Kidney tubule cell (primary cell): ENCODE results near the gene WASF3.

ENCODE experiments used
- DNase-seq: peaks from one replicate; pipeline ENCODE4 v3.0.0-alpha.2; 2018; ENCODE audit warnings: low spot score

WASF3 gene

DNA sequence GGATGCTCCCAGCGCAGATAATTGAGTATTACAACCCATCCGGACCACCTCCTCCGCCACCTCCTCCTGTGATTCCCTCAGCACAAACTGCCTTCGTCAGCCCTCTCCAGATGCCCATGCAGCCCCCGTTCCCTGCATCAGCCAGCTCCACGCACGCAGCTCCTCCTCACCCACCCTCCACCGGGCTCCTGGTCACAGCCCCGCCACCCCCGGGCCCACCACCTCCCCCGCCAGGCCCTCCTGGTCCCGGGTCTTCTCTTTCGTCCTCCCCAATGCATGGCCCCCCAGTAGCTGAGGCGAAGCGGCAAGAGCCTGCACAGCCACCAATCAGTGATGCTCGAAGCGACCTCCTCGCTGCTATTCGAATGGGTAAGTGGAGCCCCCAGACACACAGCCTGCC lies 125.1 kb downstream of the WASF3 start:
- DNase-seq: no peak

DNA sequence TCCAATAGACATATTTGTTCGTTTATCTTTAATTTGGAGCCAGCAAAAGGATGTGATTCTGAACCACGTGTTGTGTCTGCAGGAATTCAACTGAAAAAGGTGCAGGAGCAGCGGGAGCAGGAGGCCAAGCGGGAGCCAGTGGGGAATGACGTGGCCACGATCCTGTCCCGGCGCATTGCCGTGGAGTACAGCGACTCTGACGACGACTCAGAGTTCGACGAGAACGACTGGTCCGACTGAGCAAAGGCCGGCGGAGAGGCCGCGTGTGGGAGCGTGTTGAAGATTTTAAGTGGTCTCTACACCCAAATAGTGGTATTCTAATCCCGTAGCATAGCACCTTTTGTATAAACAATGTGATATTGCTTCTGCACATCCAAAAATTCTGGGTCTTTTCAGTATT lies 128.1 kb downstream of the WASF3 start:
- DNase-seq: no peak

DNA sequence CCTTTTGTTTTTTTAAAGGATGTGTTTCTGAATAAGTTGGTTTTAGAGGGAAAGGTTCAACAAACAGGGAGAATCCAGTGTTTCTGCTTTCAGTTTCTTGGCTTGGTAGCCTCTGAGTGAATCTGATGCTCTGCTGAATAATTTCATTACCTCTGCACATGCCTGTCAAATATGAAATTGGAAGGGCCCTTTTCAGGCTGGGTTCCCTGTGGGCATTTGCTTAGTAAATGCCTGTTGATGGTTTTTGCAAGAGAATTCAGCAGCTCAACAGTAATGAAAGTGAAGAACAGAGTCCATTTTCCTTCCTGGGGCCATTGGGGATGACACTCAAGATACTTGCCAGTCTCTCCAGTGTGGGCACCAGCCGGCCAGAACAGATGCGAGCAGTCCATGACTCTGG lies 128.8 kb downstream of the WASF3 start:
- no peak for DNase-seq

DNA sequence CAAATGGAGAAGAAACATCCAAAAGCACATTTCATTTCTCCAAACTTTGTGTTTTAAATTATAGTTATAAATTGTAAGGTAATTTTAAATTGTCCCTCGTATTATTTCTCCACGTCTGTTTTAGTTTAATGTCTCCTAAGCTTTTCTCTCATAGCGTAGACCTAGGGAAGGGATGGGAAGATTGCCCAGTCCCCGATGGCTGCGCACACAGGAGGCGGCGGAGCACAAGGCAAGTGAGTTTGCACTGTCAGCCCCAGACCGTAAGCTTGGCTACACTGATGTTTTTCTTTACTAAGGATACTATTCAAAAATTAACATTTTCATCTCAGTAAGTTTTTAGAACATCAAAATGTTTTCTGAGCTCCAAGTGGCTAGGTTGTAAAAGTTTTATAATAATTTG lies 130.8 kb downstream of the WASF3 start:
- no peak for DNase-seq

DNA sequence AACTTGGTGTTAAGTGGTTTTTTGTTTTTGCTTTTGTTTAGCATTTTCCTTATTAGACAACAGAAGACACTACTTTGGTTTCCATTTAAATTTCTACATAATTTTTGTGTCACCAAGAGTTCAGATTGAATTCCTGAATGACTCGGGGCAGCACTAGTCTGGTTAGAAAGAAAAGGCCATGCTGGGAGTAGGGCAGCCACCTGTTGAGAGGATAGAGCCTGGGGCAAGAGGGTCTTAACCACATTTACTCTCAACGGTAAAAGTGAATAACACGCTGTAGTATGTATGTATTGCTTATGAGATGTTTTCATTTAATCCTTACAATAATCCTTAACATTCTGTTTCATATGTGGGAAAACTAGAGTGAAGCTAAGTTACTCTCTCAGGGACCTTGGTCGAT lies 131.5 kb downstream of the WASF3 start:
- no peak for DNase-seq

DNA sequence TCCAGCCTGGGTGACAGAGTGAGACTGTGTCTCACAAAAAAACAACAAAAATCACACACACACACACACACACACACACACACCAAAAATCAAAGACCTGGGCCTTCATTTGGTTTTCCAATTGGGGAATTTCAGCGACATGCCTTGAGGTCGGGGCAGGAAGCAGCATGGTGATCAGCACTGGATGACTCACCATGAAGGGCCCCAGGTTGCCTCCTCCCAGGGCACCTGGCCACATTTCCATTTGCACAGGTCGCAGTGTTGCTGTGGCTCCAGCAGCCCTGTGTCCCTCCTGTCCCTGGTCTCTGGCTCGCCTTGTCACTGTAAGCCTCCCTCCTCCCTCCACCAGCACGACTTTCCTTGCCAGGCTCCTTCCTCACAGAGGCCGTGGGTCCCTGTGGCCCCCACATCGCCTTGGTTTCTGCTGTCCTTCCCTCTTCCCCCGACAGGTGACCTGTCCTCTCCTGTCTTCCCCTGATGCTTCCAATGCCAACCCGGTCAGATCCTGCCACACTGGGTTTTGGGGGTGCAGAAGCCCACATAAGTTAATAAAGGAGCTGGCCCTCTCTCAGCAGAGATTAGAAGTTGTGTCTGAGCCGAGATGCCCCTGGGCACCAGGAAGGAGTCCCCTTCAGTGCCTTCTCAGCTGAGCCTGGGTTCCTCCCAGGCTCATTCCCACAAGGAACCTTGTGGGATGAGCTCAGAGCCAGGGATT lies 136.4 kb downstream of the WASF3 start:
- DNase-seq: peak; percentile 56

DNA sequence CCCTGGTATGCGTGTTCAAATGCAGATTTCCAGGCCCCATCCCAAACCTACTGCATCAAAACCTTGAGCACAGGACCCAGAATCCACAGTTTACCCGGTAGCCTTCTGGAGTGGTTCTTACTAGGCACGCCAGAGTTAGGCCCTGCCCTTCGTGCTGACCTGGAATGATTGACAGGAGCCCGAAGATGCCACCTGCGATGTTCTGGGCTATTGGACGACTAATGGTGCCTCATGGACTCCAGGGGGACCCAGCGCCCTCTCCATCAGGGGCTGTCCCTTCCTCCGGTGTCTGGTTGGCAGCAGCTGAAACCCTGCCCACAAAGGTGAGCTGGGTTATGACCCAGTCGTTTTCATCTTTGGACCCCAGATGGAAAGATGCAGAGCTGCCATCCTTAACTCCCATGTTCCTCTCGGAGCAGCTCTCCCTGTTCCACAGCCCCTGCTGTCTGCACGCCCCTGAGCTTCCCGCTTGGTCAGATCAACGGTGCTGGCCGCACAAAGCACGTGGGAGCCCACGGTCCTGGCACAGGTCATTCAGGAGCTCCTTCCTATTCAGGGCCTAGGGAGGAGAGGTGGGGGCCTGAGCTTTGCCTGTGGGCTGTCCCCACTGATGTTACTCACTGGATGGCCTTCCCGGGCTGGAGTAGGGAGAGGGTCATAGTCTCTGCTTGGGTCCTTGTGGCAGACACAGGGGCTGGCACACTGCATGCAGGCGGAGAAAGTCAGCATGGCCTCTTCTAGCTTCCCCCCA lies 137.3 kb downstream of the WASF3 start:
- DNase-seq: no peak

DNA sequence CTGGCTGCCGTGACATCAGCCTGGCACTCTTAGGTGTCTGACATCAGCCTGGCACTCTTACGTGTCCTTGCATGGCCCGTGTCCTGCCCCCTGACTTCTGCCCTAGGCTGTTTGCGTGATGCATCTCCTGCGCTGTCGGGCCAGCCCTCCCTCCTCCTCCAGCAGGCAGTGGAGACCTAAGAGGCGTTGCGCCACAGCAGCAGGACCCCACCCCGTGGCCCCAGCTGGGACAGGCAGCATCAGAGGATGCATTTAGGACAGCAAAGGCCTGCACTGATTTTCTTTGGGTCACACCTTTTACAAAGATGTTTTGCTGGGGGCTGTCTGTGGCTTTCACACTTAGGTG lies 137.8 kb downstream of the WASF3 start:
- no peak for DNase-seq

DNA sequence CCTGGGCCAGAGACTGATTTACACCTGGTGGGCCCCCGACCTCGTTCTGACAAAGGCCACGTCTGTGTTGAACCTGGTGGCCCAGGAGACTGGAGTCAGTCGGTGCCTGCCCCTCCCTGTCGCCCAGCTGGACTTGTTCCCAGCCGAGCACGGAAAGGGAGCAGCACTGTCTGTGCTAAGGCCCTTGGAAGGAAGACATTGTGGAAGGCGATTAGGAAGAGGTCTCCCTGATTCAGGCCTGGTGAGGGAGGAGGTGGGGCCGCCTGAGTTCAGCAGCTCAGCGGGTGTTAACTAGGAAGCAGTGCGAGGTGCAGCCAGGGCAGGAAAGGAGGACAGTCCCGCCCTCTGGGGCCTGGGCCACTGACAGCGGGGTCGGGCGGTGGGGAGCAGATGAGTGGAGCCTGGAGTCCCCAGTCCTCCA lies 138.4 kb downstream of the WASF3 start:
- DNase-seq: no peak

DNA sequence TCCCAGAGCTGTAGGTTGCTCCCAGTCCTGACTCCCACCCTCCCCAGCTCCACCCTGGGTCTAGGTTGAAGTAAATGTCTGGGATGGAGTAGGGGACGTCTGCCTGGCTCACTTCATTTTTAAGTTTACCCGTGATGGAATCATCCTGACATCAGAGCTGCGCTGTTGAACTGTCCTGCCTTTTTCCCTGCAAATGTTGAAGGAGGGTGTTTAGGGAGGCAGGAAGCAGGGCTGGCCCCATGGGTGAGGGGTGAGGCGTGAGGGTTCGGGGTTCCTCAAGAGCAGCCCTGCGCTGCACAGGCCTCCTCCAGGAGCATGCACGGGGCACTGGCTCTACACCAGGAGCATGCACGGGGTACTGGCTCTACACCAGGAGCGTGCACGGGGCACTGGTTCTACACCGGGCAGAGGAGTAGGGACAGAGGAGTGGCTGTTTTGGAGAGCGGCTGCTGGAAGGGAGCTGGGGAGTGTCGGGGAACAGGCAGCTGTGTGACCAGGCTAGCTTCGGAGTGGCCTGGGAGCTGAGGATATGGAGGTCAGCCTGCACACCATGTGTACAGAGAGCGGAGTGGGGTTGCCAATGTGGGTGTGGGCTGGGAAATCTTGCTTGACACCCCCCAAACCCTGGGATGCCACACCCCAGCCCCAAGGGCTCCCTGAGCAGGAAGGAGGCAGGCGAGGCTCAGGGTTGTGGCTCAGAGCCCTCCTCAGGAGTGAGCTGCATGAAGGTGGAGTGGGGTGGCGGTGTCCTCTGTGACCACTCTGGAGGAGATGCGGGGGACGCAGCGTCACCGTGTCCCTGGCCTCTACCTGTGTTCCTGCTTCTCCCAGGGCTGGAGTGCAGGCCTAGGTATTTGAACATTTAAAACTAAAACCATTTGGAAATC lies 139.8 kb downstream of the WASF3 start:
- DNase-seq: no peak

DNA sequence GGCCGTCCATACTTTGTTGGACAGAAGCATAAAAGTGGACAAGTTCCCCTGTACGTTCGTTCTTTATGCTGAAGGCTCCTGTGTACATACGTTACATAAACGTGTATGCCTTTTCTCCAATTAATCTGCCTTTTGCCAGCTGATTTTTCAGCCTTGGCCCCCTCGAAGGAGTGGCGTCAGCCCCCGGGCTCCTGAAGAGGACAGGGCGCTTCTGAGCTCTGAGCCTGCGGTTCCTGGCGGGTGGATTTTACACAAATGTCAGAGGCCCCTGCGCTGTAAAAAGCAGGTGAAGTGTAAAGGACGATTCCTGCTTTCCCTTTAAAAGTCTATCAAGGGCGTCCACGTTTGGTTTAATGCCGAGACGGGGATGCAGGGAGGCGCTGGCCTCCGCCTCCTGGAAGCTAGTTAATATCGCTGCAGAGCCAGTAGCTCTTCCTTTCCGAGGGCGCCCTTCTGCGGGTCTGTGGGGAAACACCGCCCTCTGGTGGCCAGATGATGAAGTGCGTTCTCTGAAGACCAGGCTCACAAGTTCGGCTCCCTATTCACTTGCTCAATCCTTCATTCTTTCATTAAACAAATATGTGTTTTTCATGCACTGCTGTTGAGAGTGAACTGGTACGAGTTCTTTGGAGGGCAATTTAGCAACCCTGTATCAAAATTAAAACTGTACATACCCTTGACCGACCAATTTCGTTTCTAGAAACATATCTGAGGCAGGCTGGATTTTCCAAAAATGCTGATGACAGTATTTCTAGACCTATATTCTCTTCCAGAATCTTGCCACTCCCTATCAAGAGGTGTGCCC lies 141.1 kb downstream of the WASF3 start:
- peak; percentile 83 for DNase-seq

DNA sequence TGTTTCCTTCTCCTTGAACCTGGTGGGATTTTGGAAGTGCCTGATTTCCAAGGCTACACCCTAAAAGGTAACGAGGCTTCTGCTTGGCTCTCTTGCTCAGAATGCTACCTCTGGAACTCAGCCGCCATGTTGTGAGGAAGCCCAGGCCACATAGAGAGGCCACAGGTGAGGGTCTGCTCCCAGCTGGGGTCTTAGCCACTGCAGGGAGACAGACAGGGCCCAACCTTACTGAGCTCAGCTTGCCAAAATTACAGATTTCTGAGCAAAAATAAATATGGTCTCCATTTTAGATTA lies 141.7 kb downstream of the WASF3 start:
- no peak for DNase-seq

DNA sequence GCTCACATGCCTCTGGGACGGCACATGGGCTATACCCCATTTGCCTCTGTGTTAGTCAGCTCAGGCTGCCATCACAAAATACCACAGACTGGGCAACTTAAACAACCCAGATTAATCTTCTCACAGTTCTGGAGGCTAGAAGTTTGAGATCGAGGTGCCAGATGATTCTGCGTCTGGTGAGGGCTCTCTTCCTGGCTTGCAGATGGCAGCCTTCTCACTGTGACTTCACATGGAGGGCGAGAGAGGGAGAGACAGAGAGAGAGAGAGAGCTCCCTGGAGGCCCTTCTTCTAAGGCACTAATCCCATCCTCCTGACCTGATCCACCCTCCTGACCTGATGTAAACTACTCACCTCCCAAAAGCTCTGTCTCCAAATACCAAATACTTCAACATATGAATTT lies 148.1 kb downstream of the WASF3 start:
- DNase-seq: no peak

DNA sequence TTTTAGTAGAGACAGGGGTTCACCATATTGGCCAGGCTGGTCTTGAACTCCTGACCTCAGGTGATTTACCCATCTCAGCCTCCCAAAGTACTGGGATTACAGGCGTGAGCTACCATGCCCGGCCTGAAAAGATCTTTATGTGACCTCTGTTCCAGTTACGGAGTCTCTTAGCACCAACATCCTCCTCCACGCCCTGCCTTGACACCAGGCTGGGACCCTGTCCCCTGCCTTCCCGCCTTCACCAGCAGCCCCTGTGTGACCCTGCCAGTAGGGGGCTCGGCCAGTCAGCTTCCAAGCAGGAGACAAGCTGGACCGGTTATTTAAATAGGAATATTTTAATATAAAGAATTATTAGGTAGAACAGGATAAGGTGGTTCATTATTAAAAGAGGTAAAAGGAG lies 148.9 kb downstream of the WASF3 start:
- no peak for DNase-seq

DNA sequence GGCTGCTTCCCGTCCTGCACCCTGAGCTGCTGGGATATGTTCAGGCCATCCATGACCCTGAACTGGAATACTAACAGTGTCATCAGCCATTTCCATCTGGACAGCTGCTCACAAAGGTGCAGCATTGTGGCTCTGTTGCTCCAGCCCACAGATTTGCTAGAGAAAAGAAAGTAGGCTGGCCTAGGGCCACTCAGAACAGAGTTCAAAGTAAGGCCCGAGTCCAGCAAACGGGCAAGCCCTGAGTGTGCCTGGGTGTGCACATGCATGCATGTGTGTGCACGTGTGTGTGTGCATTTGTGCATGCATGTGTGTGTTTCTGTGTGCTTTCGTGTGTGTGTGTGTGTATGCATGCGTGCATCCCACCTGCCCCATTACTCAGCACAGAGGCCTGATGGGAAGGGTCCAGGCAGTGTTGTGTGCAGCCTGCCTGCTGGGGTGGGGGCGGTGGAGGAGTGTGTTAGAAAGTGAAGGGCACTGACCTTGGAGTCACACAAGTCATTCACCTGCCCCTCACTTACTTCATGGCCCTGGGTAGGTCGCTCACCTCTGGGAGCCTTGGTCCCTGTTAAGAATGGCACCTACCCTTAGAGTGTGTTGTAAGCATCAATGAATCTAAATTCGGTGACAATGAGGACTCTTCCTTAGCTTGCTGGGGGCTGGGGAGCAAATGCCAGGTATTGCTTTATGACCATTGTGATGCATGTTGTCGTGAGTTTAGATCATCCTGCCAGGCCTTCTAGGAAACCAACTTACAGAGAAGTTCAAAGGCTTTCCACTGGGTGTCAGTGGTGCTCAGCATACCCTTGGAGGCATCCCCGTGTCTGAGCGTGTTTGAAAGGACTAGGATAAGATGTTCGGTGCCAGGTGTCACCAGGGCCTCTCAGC lies 149.9 kb downstream of the WASF3 start:
- DNase-seq: peak; percentile 63

DNA sequence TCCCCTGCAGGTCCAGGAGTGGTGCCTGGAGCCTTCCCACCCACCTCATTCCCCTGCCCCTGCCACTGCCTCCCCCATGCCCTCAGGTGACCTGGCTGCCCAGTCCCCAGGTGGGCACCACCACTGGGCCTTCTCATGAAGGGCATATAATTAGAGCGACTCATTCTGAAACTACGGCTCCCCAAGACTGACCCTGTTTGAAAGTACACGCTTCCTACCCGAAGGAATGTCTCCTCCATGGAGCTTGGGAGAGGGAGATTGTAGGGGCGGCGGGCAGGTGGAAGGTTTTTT lies 150.5 kb downstream of the WASF3 start:
- DNase-seq: no peak

DNA sequence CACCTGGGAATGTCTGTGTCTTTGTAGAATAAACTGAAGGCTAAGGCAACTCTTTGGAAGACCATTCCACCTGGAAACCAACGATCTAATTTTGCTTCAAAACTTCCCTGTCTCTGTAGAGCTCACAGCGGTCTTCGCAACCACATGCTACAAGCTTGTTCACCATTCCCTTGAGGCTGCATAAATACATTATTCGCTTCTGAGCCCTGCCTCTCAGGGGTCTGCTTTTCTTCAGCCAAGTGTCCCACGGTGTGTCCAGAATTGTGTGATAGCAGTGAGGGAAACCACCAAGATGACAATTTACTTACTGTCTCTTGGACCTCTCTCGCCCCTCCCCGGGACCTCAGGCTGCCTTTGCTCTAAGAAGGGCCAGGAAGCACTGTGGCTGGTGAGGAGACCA lies 152.0 kb downstream of the WASF3 start:
- DNase-seq: no peak

DNA sequence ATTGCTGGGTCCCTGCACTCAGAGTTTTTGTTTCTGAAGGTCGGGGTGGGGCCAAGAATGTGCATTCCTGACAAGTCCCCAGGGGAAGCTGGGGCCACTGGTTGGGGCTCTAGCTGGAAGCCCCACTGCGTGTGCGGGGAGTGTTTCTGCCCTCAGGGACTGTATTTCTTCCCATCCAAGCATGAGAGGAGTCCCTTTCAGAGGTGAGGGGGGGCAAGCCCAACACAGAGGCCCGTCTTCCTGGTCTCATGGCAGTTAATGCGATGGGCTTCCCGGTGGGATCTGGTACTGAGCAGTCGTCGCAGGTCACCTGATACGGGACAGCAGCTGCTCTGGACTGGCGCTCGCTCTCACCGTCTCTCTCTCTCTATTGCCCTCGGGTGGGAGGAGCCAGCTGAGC lies 152.7 kb downstream of the WASF3 start:
- DNase-seq: no peak

DNA sequence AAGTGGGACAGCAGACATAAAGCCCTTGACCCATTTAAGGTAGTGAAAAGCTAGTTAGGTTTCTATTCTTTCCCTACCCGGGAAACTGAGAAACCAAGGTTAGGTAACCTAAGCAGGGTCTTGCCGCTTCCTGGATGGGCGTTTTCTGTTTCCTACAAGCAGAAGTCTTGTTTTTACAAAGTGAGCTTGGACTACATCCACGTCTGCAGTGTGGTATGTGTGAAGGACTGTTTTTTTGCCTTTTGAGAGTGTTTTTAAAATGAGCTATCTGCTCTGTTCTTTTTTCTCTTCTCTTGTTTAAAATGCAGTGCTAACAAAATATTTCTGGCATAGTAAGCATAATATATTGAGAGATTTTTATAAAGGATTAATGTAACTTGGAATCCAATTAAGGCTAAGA lies 153.7 kb downstream of the WASF3 start:
- DNase-seq: no peak

DNA sequence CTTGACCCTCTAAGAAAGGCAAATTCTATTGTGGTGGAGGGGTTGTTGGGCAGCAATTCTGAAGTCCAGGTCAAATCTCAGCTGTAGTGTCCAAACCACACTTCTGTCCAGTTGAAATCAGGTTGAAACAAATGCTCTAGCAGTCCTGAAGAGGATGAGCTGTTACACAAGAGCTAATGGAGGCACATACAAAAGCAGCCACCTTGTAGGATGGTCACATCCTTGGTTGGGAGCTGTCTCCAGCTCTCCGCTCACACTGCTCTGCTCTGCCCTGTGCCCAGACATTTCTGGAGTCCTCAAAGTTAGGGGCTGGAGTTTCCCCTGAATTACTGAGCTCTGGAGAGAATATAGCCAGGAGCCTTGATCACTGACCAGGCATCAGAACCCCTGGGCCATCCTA lies 155.9 kb downstream of the WASF3 start:
- no peak for DNase-seq

DNA sequence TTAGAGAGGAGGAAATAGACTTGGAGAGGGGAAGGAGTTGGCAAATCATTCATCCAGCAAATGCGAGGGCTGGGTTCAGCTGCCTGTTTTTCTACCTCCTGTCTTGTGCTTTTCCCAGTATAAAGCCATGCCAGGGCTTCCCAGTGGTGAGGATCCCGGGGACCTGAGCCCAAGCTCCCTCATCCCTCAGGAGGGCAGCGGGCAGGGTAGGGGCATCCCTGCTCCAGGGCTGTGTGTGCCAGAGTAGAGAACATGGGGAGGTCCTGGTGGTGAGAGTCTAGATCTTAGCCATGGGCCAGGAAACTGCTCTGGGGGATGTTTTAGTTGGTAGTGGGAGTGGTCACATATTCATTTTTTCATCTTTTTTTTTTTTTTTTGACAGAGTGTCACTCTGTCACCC lies 159.5 kb downstream of the WASF3 start:
- DNase-seq: no peak

DNA sequence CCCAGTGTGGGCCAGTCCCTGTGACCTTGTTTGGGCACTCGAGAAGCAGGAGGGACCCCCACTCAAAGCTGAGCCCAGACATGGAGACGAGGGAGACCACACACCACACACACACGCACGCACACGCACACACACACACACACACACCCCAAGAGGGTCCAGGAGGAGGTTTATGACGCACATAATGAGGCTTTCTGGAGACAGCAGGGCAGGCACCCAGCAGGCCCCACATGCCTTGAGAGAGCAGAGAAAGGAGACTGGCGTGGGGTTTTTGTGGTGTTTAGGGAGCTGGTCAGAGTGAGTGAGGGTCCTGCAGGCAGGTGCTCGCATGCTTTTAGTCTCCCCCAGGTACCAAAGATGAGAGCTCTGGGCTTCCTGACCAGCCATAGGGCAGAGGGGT lies 160.7 kb downstream of the WASF3 start:
- DNase-seq: no peak
